ENCODE results near the gene SENP8.

GRCh38 chr15:72176159-72176558 lies 58.0 kb downstream of the SENP8 start:
- TF ChIP-seq, protein P1, sequence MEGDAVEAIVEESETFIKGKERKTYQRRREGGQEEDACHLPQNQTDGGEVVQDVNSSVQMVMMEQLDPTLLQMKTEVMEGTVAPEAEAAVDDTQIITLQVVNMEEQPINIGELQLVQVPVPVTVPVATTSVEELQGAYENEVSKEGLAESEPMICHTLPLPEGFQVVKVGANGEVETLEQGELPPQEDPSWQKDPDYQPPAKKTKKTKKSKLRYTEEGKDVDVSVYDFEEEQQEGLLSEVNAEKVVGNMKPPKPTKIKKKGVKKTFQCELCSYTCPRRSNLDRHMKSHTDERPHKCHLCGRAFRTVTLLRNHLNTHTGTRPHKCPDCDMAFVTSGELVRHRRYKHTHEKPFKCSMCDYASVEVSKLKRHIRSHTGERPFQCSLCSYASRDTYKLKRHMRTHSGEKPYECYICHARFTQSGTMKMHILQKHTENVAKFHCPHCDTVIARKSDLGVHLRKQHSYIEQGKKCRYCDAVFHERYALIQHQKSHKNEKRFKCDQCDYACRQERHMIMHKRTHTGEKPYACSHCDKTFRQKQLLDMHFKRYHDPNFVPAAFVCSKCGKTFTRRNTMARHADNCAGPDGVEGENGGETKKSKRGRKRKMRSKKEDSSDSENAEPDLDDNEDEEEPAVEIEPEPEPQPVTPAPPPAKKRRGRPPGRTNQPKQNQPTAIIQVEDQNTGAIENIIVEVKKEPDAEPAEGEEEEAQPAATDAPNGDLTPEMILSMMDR (IDR thresholded peaks at IDR 0.05): no peak
- TF ChIP-seq POLR2A (IDR thresholded peaks at IDR 0.05): no peak
